HEK293 (cell line): Measurements from ENCODE around the gene VEZT.

Experiments
- CTCF ChIA-PET: fragments of 350-600 bp; formaldehyde crosslinking; extraction: SDS; loops from one replicate; lab custom pipeline; 2021; ENCODE audit warnings: antibody characterized with exemption; lab: Yijun Ruan, JAX
- POLR2A ChIA-PET: fragments of 300-600 bp; formaldehyde crosslinking; extraction: SDS; loops from one replicate; lab custom pipeline; 2020; ENCODE audit warnings: antibody characterized with exemption, inconsistent platforms; lab: Yijun Ruan, JAX
- H3K27ac ChIP-seq: fragments of 200-500 bp; sonication (Bioruptor generic); 2 replicates; pipeline ENCODE4 v1.5.1; 2014; ENCODE audit warnings: low read depth, low read length, control low read depth, inconsistent platforms; ENCODE audit errors: extremely low read depth
- H3K36me3 ChIP-seq, 2 experiments: fragments of 200-500 bp in 1 of 2; sonication (Bioruptor generic) in 1 of 2; 1 replicate in 1 of 2; 2 replicates in 1 of 2; pipeline ENCODE4 v1.5.1; 2014 to 2017; ENCODE audit warnings: inconsistent platforms in 2 of 2, low read length in 2 of 2; ENCODE audit not compliant: control insufficient read depth in 2 of 2, insufficient read depth in 1 of 2
- H3K4me1 ChIP-seq: fragments of 200-500 bp; sonication (Bioruptor generic); 2 replicates; pipeline ENCODE4 v1.5.1; 2014; ENCODE audit warnings: mild to moderate bottlenecking, low read length, inconsistent platforms; ENCODE audit not compliant: control insufficient read depth, insufficient read depth
- H3K4me3 ChIP-seq: 2 replicates; pipeline ENCODE4 v1.5.1; 2011; ENCODE audit warnings: low read depth, mild to moderate bottlenecking, control low read depth, low read length, moderate library complexity
- H3K9me3 ChIP-seq: fragments of 200-500 bp; sonication (Bioruptor generic); 2 replicates; pipeline ENCODE4 v1.5.1; 2014; ENCODE audit warnings: low read depth, low read length, inconsistent platforms; ENCODE audit not compliant: control insufficient read depth, insufficient read depth
- ZNF184 ChIP-seq: fragments of 450-650 bp; IDR thresholded peaks from 2 replicates; pipeline ENCODE4 v1.5.1; 2018; ENCODE audit warnings: missing biosample characterization, mild to moderate bottlenecking, missing genetic modification characterization
- ZNF391 ChIP-seq: fragments of 450-650 bp; formaldehyde crosslinking; IDR thresholded peaks from 2 replicates; pipeline ENCODE4 v1.5.1; 2016; ENCODE audit warnings: low read depth, missing biosample characterization, missing genetic modification characterization, borderline replicate concordance
- ZNF555 ChIP-seq: fragments of 450-650 bp; formaldehyde crosslinking; conservative IDR thresholded peaks from 2 replicates; pipeline ENCODE4 v1.5.1; 2017; ENCODE audit warnings: missing biosample characterization, mild to moderate bottlenecking, missing genetic modification characterization, inconsistent platforms
- ZNF621 ChIP-seq: fragments of 450-650 bp; formaldehyde crosslinking; IDR thresholded peaks from 2 replicates; pipeline ENCODE4 v1.5.1; 2017; ENCODE audit warnings: missing biosample characterization, missing genetic modification characterization
- ZNF626 ChIP-seq: fragments of 450-650 bp; sonication (Bioruptor Pico); formaldehyde crosslinking; IDR thresholded peaks from 2 replicates; pipeline ENCODE4 v1.5.1; 2018; ENCODE audit warnings: missing biosample characterization, missing genetic modification characterization, inconsistent platforms
- ZNF670 ChIP-seq: fragments of 450-650 bp; formaldehyde crosslinking; IDR thresholded peaks from 2 replicates; pipeline ENCODE4 v1.5.1; 2016; ENCODE audit warnings: missing biosample characterization, missing genetic modification characterization, low read depth
- ZNF677 ChIP-seq: fragments of 450-650 bp; IDR thresholded peaks from 2 replicates; pipeline ENCODE4 v1.5.0; 2018; ENCODE audit warnings: missing biosample characterization, mild to moderate bottlenecking, missing genetic modification characterization, moderate library complexity
- ZNF707 ChIP-seq: fragments of 450-650 bp; formaldehyde crosslinking; IDR thresholded peaks from 2 replicates; pipeline ENCODE4 v1.5.1; 2016; ENCODE audit warnings: missing biosample characterization, missing genetic modification characterization
- ZNF768 ChIP-seq: fragments of 450-650 bp; formaldehyde crosslinking; IDR thresholded peaks from 2 replicates; pipeline ENCODE4 v1.5.1; 2018; ENCODE audit warnings: missing biosample characterization, mild to moderate bottlenecking, missing genetic modification characterization
- ZNF792 ChIP-seq: fragments of 450-650 bp; formaldehyde crosslinking; IDR thresholded peaks from 2 replicates; pipeline ENCODE4 v1.5.1; 2016; ENCODE audit warnings: missing biosample characterization, missing genetic modification characterization
- ZSCAN23 ChIP-seq: fragments of 450-650 bp; formaldehyde crosslinking; IDR thresholded peaks from 2 replicates; pipeline ENCODE4 v1.5.1; 2016; ENCODE audit warnings: missing biosample characterization, missing genetic modification characterization
- TF ChIP-seq, protein P1 (sequence below): fragments of 450-650 bp; formaldehyde crosslinking; IDR thresholded peaks from 2 replicates; pipeline ENCODE4 v1.5.1; 2016; ENCODE audit warnings: missing biosample characterization, missing genetic modification characterization
- TF ChIP-seq, protein P2 (sequence below): fragments of 450-650 bp; formaldehyde crosslinking; IDR thresholded peaks from 2 replicates; pipeline ENCODE4 v1.5.1; 2016; ENCODE audit warnings: missing biosample characterization, missing genetic modification characterization
- TF ChIP-seq, protein P3 (sequence below): fragments of 450-650 bp; formaldehyde crosslinking; IDR thresholded peaks from 2 replicates; pipeline ENCODE4 v1.5.1; 2016; ENCODE audit warnings: missing biosample characterization, missing genetic modification characterization
- TF ChIP-seq, protein P4 (sequence below): fragments of 450-650 bp; formaldehyde crosslinking; IDR thresholded peaks from 2 replicates; pipeline ENCODE4 v1.5.1; 2017; ENCODE audit warnings: missing biosample characterization, missing genetic modification characterization
- TF ChIP-seq, protein P5 (sequence below): fragments of 450-650 bp; formaldehyde crosslinking; conservative IDR thresholded peaks from 2 replicates; pipeline ENCODE4 v1.5.1; 2016; ENCODE audit warnings: low read depth, missing biosample characterization, missing genetic modification characterization

Gene VEZT

DNA sequence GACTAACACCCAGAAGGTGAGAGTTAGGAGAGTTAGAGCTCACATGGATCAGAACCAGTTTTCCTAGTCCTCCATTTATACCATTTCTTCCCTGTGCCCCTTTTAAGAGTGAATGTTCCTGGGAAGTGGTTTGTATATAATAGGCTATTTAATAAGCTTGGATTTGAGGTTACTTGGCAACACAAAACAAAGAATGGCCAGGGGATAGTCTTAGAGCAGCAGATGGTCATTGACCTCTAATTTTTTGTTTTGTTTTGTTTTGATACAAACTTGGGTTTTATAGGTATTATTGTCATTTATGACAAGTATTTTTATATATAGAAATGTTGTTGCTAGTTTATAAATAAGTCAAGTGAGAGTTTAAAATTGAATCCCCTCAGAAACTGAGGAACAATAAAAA, 35.8 kb downstream of the VEZT start:
- Histone ChIP-seq H3K36me3 (peaks cover 50 to 64% of the 10 kb centered on the region in 2 experiments), H3K27ac (no peak overlapping the region), H3K9me3 (no peaks in the 10 kb centered on the region), H3K4me3 (no peak overlapping the region), H3K4me1 (peaks cover 11% of the 10 kb centered on the region)
- CTCF ChIA-PET, result no interaction called here
- TF ChIP-seq ZNF184 (tag by site-specific recombination), result no peak
- no peak for TF ChIP-seq ZNF391 (tag by site-specific recombination)
- TF ChIP-seq, protein P1, sequence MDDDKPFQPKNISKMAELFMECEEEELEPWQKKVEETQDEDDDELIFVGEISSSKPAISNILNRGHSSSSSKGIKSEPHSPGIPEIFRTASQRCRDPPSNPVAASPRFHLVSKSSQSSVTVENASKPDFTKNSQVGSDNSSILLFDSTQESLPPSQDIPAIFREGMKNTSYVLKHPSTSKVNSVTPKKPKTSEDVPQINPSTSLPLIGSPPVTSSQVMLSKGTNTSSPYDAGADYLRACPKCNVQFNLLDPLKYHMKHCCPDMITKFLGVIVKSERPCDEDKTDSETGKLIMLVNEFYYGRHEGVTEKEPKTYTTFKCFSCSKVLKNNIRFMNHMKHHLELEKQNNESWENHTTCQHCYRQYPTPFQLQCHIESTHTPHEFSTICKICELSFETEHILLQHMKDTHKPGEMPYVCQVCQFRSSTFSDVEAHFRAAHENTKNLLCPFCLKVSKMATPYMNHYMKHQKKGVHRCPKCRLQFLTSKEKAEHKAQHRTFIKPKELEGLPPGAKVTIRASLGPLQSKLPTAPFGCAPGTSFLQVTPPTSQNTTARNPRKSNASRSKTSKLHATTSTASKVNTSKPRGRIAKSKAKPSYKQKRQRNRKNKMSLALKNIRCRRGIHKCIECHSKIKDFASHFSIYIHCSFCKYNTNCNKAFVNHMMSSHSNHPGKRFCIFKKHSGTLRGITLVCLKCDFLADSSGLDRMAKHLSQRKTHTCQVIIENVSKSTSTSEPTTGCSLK (tag by site-specific recombination), result no peak
- TF ChIP-seq, protein P2, sequence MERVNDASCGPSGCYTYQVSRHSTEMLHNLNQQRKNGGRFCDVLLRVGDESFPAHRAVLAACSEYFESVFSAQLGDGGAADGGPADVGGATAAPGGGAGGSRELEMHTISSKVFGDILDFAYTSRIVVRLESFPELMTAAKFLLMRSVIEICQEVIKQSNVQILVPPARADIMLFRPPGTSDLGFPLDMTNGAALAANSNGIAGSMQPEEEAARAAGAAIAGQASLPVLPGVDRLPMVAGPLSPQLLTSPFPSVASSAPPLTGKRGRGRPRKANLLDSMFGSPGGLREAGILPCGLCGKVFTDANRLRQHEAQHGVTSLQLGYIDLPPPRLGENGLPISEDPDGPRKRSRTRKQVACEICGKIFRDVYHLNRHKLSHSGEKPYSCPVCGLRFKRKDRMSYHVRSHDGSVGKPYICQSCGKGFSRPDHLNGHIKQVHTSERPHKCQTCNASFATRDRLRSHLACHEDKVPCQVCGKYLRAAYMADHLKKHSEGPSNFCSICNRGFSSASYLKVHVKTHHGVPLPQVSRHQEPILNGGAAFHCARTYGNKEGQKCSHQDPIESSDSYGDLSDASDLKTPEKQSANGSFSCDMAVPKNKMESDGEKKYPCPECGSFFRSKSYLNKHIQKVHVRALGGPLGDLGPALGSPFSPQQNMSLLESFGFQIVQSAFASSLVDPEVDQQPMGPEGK (tag by site-specific recombination), result no peak
- TF ChIP-seq, protein P3, sequence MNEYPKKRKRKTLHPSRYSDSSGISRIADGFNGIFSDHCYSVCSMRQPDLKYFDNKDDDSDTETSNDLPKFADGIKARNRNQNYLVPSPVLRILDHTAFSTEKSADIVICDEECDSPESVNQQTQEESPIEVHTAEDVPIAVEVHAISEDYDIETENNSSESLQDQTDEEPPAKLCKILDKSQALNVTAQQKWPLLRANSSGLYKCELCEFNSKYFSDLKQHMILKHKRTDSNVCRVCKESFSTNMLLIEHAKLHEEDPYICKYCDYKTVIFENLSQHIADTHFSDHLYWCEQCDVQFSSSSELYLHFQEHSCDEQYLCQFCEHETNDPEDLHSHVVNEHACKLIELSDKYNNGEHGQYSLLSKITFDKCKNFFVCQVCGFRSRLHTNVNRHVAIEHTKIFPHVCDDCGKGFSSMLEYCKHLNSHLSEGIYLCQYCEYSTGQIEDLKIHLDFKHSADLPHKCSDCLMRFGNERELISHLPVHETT (tag by site-specific recombination), result no peak
- TF ChIP-seq, protein P4, sequence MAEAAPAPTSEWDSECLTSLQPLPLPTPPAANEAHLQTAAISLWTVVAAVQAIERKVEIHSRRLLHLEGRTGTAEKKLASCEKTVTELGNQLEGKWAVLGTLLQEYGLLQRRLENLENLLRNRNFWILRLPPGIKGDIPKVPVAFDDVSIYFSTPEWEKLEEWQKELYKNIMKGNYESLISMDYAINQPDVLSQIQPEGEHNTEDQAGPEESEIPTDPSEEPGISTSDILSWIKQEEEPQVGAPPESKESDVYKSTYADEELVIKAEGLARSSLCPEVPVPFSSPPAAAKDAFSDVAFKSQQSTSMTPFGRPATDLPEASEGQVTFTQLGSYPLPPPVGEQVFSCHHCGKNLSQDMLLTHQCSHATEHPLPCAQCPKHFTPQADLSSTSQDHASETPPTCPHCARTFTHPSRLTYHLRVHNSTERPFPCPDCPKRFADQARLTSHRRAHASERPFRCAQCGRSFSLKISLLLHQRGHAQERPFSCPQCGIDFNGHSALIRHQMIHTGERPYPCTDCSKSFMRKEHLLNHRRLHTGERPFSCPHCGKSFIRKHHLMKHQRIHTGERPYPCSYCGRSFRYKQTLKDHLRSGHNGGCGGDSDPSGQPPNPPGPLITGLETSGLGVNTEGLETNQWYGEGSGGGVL (tag by site-specific recombination), result no peak
- no peak for TF ChIP-seq ZNF677 (tag by site-specific recombination)
- POLR2A ChIA-PET, result no interaction called here

DNA sequence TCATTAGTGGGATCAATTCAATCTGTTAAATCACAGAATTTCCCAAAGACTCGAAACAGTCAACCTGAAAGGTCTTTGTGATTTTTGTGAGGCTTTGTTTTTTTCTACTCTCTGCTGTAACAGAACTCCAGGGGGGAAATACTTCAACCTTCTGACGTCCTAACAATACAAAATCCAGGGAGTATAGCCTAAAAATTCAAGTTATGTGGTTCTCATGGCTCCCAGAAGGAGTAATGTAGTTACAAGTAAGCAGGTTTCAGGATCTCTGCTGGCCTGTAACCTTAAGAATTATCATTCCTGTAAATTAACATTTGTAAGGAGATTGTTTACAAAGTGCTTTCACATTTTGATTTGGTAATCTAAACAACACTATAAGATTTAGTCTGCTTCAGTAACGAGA, 39.9 kb downstream of the VEZT start:
- H3K4me3 ChIP-seq, result no peak overlapping the region
- no peaks in the 10 kb centered on the region for H3K9me3 ChIP-seq
- no peak overlapping the region for H3K27ac ChIP-seq
- peaks cover 46 to 81% of the 10 kb centered on the region in 2 experiments for H3K36me3 ChIP-seq
- ChIA-PET CTCF (no interaction called here), POLR2A (no interaction called here)
- H3K4me1 ChIP-seq, result peaks cover 5% of the 10 kb centered on the region; the same call in 1 of the 2 replicates
- no peak for TF ChIP-seq ZNF768 (tag by site-specific recombination)
- TF ChIP-seq ZNF792 (tag by site-specific recombination), result no peak
- no peak for TF ChIP-seq ZNF707 (tag by site-specific recombination)
- TF ChIP-seq ZNF626, result no peak
- no peak for TF ChIP-seq ZNF670 (tag by site-specific recombination)
- no peak for TF ChIP-seq ZNF621

DNA sequence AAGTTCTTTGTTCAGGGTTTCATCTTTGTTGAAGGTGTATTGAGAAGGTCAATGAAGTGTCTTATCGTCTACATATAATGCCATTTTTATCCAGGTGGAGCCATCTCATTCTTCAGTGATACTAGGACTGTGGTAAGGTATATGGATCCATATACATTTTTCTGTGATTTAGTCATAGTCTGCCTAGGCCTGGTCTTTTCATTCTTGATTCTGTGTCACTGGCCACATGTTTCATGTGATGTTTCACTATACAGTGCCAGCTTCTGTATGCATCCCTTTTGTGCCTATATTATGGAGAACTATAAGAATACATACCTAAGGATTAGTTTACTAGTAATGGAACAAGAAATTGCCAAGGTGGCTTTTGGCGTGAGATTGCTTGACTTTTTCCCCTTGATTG, 40.5 kb downstream of the VEZT start:
- H3K36me3 ChIP-seq, result peaks cover 41 to 82% of the 10 kb centered on the region in 2 experiments
- no peaks in the 10 kb centered on the region for H3K9me3 ChIP-seq
- H3K4me1 ChIP-seq, result peaks cover 5% of the 10 kb centered on the region; the same call in 1 of the 2 replicates
- POLR2A ChIA-PET, result no interaction called here
- no peak overlapping the region for H3K27ac ChIP-seq
- TF ChIP-seq ZSCAN23 (no peak), ZNF555 (tag by site-specific recombination) (no peak)
- TF ChIP-seq, protein P5, sequence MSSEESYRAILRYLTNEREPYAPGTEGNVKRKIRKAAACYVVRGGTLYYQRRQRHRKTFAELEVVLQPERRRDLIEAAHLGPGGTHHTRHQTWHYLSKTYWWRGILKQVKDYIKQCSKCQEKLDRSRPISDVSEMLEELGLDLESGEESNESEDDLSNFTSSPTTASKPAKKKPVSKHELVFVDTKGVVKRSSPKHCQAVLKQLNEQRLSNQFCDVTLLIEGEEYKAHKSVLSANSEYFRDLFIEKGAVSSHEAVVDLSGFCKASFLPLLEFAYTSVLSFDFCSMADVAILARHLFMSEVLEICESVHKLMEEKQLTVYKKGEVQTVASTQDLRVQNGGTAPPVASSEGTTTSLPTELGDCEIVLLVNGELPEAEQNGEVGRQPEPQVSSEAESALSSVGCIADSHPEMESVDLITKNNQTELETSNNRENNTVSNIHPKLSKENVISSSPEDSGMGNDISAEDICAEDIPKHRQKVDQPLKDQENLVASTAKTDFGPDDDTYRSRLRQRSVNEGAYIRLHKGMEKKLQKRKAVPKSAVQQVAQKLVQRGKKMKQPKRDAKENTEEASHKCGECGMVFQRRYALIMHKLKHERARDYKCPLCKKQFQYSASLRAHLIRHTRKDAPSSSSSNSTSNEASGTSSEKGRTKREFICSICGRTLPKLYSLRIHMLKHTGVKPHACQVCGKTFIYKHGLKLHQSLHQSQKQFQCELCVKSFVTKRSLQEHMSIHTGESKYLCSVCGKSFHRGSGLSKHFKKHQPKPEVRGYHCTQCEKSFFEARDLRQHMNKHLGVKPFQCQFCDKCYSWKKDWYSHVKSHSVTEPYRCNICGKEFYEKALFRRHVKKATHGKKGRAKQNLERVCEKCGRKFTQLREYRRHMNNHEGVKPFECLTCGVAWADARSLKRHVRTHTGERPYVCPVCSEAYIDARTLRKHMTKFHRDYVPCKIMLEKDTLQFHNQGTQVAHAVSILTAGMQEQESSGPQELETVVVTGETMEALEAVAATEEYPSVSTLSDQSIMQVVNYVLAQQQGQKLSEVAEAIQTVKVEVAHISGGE (tag by site-specific recombination), result no peak
- CTCF ChIA-PET, result interaction anchor here (0.5 kb wide), 1 partner anchor 1071 kb away, joined by 5 read pairs; no protein-coding TSS in a partner anchor
- no peak overlapping the region for H3K4me3 ChIP-seq
